GM20000 (cell line): Measurements from ENCODE around the gene PDIA2.

Experiments
- DNase-seq: peaks from one replicate; pipeline ENCODE4 v3.0.0; 2012; ENCODE audit warnings: low spot score
- TF ChIP-seq, protein P1 (sequence below): IDR thresholded peaks from 2 replicates; pipeline ENCODE4 v1.5.1; 2012; ENCODE audit warnings: mild to moderate bottlenecking, control low read depth; ENCODE audit errors: extremely low read depth, missing control alignments

Gene PDIA2

DNA sequence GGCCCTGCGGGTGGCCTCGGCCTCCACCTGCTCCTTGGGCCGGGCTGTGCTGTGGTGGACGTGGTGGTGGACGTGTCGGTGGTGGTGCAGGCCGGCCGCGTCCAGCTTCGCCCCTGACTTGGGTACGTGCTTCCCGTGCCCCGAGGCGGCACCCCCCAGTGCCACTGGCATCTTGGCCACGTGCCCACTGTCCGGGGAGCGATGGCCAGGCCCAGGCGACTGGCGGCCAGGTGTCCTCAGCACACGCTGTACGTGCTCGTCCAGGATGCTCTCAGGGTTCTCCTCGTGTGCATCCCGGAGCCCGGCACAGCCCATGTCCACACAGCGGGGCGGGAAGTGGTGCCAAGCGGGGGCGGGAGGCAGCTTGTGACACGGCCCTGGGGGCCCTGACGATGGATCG lies 14.9 kb downstream of the PDIA2 start:
- no peak for DNase-seq
- TF ChIP-seq, protein P1, sequence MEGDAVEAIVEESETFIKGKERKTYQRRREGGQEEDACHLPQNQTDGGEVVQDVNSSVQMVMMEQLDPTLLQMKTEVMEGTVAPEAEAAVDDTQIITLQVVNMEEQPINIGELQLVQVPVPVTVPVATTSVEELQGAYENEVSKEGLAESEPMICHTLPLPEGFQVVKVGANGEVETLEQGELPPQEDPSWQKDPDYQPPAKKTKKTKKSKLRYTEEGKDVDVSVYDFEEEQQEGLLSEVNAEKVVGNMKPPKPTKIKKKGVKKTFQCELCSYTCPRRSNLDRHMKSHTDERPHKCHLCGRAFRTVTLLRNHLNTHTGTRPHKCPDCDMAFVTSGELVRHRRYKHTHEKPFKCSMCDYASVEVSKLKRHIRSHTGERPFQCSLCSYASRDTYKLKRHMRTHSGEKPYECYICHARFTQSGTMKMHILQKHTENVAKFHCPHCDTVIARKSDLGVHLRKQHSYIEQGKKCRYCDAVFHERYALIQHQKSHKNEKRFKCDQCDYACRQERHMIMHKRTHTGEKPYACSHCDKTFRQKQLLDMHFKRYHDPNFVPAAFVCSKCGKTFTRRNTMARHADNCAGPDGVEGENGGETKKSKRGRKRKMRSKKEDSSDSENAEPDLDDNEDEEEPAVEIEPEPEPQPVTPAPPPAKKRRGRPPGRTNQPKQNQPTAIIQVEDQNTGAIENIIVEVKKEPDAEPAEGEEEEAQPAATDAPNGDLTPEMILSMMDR: no peak

DNA sequence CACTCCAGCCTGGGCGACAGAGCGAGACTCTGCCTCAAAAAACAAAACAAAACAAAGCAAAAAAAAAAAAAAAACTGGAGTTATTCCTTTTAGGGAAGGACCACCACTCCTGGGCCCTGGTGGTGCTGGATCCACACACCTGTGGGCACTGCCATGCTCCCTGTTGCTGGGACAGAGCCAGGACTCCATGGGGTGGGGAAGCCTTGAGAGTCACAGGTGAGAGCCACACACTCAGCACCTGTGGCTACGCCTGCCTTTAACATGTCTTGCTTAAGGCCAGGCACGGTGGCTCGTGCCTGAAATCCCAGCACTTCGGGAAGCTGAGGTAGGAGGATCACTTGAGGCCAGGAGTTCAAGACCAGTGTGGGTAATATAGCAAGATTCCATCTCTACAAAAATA lies 18.3 kb downstream of the PDIA2 start:
- TF ChIP-seq, protein P1: no peak
- no peak for DNase-seq

DNA sequence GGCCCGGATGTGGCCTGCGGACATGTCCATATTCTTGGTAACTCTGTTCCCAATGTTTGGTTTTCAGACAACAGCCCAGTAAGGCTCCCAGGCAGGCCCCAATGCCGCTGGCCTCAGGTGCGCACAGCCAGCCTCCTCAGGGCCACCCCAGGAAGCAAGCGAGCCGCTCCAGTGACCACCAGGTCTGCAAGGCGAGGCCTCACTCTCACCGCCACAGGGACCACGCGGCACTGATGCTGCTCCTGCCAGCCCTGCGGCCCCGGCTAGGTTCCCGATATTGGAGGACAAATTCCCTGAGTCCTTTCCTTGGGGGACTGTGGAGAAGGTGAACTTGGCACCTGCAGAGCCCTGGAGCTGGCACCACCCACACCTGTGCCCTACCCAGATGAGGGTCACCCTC lies 19.0 kb downstream of the PDIA2 start:
- TF ChIP-seq, protein P1: no peak
- DNase-seq: no peak

DNA sequence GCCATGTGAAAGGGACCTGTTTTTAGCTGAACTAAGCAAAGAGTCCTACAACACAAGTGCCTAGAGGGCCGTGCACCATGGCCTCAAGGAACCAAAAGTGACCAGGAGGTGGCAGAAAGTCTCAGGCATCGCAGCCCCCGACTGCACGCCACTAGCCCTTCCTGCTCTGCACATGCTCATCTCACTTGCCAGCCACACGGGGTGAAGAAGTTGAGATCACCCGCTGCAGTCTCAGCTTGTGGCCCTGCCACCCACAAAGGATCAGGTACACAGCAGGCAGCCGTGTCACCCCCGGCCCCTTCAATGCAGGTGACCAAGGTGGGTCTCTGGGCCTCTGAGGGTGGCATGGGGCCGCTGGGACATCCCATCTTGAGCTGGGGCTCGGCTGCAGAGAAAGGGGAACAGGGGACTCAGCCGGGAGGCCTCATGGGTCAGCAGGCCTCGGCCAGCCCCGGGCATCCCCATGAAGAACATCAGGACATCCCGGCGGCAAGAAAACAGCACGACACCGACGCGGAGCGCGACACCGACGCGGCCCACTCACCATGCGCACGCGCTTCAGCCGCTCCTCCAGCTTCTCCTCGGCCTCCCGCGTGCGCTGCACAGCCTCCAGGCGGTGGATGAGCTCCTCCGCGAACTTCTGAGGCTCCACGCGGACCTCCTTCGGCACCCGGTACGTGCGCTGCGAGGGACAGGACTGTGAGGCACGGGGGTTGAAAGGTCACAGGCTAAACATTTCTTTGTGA lies 21.0 kb downstream of the PDIA2 start:
- TF ChIP-seq, protein P1: no peak
- DNase-seq: no peak

DNA sequence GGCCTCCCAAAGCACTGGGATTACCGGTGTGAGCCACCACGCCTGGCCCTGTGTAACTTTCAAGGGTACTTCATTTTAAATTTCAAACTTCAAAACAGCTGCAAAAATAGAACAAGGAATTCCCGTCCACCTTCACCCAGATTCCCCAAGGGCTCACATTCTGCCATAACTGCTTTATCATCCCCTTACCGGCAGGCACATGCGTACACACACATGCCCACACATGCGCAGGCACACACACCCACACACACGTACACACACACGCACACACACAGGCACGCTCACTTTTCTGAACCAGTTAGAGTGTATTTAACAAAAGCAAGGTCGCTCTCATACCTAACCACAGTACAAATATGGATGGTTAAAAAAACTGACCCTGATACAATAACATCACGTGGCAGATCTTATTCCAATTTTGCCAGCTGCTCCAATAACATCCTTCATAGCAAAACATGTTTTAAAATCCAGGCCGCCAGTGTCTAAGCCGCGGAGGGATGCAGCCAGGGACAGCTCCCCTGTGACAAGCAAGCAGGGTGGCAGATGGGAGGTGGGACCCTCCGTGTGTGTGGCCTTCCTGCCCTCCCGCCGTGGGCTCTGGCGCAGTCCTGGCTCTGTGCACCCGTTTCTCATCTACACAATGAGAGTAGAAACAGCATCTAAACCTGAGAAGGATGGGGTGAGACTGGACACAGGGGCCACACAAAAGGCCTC lies 23.1 kb downstream of the PDIA2 start:
- TF ChIP-seq, protein P1: no peak
- no peak for DNase-seq

DNA sequence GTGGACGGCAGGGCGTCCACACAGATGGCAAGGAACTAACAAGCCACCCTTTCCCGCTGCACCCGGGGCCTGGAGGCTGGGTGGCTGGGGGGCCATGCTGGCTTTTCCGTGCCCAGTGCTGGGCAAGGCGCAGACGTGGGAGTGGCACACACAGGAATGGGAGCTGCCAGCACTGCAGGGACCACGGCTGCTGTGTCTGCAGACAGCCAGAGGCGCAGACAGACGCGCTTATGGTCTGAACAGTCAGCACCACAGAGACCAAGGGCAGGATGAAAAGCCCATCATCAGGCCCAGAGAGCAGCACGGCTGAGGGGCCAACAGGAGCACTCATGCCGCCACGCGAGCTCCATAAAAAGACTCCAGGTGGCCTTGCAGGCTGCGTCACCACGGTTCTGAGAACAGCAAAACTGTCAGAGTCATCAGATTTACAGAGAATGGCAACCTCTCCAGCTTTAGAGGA lies 24.0 kb downstream of the PDIA2 start:
- DNase-seq: no peak
- TF ChIP-seq, protein P1: no peak

DNA sequence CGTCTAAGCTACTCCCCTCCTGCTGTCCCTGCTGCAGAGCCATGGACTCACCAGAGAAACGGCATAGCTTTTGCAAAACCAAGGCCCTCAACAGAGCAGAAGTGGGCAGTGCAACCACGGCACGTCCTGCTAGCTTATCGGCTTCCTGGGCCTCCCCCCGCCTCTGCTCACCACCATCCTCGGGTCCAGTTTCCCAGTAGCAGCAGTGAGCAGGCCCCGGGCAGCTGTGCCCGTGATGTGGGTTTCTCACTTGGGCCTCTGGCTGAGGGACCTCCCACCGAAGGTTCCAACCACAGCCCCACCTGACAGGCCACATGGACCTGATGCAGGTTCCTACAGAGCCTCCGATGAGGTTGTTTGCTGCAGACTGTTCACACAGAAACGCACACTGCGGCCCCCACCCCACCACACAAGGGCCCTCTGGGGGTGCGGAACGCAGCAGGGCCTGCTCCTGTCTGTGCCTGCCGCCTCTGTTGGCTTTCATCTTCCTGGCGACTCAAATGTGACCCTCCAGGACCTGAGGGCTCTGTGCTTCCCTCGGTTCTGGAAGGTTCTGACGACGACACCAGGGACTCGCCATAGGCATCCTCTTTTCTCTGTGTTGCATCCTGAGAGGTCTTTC lies 24.8 kb downstream of the PDIA2 start:
- TF ChIP-seq, protein P1: no peak
- DNase-seq: no peak
